Hepatocyte (in vitro differentiated cells): ENCODE measurements around the gene GNPTAB. TPM values are rescaled to one million over a fixed set of nuclear protein-coding genes. Genes with fewer than 3 reads are reported as not detected.
"Not testable (repeated sequence)": the region's sequence is repeated elsewhere in the genome, so short reads cannot be mapped to it uniquely, and the experiment has no call there.

Experiments
- DNase-seq: peaks from one replicate; pipeline ENCODE4 v3.0.0-alpha.2; 2016; ENCODE audit warnings: low spot score
- H2AFZ ChIP-seq: fragments of 200-600 bp; sonication (generic); 2 replicates; pipeline ENCODE4 v1.6.0; 2016; ENCODE audit warnings: antibody characterized with exemption, mild to moderate bottlenecking
- H3K27ac ChIP-seq: fragments of 200-600 bp; sonication (generic); 2 replicates; pipeline ENCODE4 v1.5.1; 2016; ENCODE audit warnings: mild to moderate bottlenecking
- H3K27me3 ChIP-seq: fragments of 200-600 bp; sonication (generic); 2 replicates; pipeline ENCODE4 v1.6.1; 2016
- H3K36me3 ChIP-seq: fragments of 200-600 bp; sonication (generic); replicated peaks from 2 replicates; pipeline ENCODE4 v1.5.1; 2016; ENCODE audit warnings: low read depth; ENCODE audit not compliant: insufficient read depth
- H3K4me1 ChIP-seq: fragments of 200-600 bp; sonication (generic); 2 replicates; pipeline ENCODE4 v1.5.1; 2016; ENCODE audit warnings: mild to moderate bottlenecking, moderate library complexity; ENCODE audit not compliant: insufficient read depth
- H3K4me2 ChIP-seq: fragments of 200-600 bp; sonication (generic); 2 replicates; pipeline ENCODE4 v1.6.0; 2016
- H3K4me3 ChIP-seq: fragments of 200-600 bp; sonication (generic); 2 replicates; pipeline ENCODE4 v1.5.1; 2016; ENCODE audit warnings: mild to moderate bottlenecking
- H3K79me2 ChIP-seq: fragments of 200-600 bp; sonication (generic); 2 replicates; pipeline ENCODE4 v1.6.0; 2017; ENCODE audit warnings: mild to moderate bottlenecking
- H3K9me2 ChIP-seq: fragments of 200-600 bp; sonication (generic); replicated peaks from 2 replicates; pipeline ENCODE4 v1.6.0; 2017; ENCODE audit warnings: mild to moderate bottlenecking; ENCODE audit not compliant: insufficient read depth
- H3K9me3 ChIP-seq: fragments of 200-600 bp; sonication (generic); 2 replicates; pipeline ENCODE4 v1.5.1; 2016; ENCODE audit warnings: low read depth, mild to moderate bottlenecking
- H4K20me1 ChIP-seq: fragments of 200-600 bp; sonication (generic); 2 replicates; pipeline ENCODE4 v1.6.0; 2016; ENCODE audit warnings: mild to moderate bottlenecking; ENCODE audit not compliant: insufficient read depth, poor library complexity, severe bottlenecking
- EZH2 ChIP-seq: fragments of 200-600 bp; sonication (generic); IDR thresholded peaks from 2 replicates; pipeline ENCODE4 v1.6.1; 2016; ENCODE audit warnings: antibody characterized with exemption, mild to moderate bottlenecking, borderline replicate concordance
- EZH2phosphoT487 ChIP-seq: fragments of 200-600 bp; sonication (generic); IDR thresholded peaks from one replicate; pipeline ENCODE4 v1.6.1; 2018; ENCODE audit warnings: antibody characterized with exemption, mild to moderate bottlenecking, low read depth, moderate library complexity; ENCODE audit not compliant: unreplicated experiment, severe bottlenecking
- WGBS: methylation state at CpG from one replicate; pipeline ENCODE4 v1.1.6; 2016; ENCODE audit warnings: low lambda C conversion rate; ENCODE audit errors: missing lambda C conversion rate; 5-methylcytosine and 5-hydroxymethylcytosine counted together
- polyA plus RNA-seq: library from polyadenylated mRNA; unstranded; fragments of >200 nt; fragmentation: Nextera tagmentation; extraction: Ambion mirVana; gene quantifications from 2 replicates; pipeline ENCODE4 v1.2.1, GENCODE V29; 2016
- total RNA-seq: library from RNA; depleted of rRNA; stranded (reverse); fragments of >200 nt; gene quantifications from 2 replicates; pipeline ENCODE4 v1.2.3, GENCODE V29; 2014
- TF ChIP-seq, protein P1 (sequence below): fragments of 200-600 bp; sonication (generic); IDR thresholded peaks from 2 replicates; pipeline ENCODE4 v1.5.1; 2016; ENCODE audit warnings: antibody characterized with exemption, mild to moderate bottlenecking; ENCODE audit not compliant: poor library complexity

The GNPTAB gene
- total and polyA plus RNA-seq, 2 experiments from 2014 or later = 13.8 to 21.6 TPM

DNA sequence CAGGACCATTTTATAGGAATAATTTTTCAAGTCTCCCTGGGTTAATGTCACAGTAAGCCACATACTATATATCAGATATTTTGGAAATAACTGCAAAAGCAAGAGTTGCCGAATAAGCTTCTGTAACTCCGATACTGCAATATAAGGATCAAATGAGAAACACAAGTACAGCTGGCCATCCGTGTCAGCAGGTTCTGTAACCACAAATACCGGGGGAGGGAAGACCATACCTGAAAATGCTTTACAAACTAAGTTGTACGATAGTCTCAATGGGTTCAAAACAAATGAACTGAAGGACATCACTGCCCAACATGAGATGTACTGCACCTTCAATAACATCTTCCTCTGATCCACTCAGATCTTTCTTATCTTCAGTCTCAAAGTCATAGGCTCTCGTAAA lies 93.3 kb downstream of the GNPTAB start:
- Histone ChIP-seq H3K79me2 (no peaks in the 10 kb centered on the region), H3K4me3 (no peak overlapping the region), H3K4me1 (no peaks in the 10 kb centered on the region), H4K20me1 (no peaks in the 10 kb centered on the region), H2AFZ (no peak overlapping the region), H3K27me3 (no peaks in the 10 kb centered on the region), H3K4me2 (no peak overlapping the region), H3K9me3 (no peaks in the 10 kb centered on the region), H3K9me2 (no peaks in the 10 kb centered on the region), H3K36me3 (no peaks in the 10 kb centered on the region), H3K27ac (no peak overlapping the region)
- TF ChIP-seq EZH2 (no peak), EZH2phosphoT487 (no peak)
- TF ChIP-seq, protein P1, sequence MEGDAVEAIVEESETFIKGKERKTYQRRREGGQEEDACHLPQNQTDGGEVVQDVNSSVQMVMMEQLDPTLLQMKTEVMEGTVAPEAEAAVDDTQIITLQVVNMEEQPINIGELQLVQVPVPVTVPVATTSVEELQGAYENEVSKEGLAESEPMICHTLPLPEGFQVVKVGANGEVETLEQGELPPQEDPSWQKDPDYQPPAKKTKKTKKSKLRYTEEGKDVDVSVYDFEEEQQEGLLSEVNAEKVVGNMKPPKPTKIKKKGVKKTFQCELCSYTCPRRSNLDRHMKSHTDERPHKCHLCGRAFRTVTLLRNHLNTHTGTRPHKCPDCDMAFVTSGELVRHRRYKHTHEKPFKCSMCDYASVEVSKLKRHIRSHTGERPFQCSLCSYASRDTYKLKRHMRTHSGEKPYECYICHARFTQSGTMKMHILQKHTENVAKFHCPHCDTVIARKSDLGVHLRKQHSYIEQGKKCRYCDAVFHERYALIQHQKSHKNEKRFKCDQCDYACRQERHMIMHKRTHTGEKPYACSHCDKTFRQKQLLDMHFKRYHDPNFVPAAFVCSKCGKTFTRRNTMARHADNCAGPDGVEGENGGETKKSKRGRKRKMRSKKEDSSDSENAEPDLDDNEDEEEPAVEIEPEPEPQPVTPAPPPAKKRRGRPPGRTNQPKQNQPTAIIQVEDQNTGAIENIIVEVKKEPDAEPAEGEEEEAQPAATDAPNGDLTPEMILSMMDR = no peak
- 86% methylated on average over 6 of the region's 6 CpGs for WGBS
- no peak for DNase-seq

DNA sequence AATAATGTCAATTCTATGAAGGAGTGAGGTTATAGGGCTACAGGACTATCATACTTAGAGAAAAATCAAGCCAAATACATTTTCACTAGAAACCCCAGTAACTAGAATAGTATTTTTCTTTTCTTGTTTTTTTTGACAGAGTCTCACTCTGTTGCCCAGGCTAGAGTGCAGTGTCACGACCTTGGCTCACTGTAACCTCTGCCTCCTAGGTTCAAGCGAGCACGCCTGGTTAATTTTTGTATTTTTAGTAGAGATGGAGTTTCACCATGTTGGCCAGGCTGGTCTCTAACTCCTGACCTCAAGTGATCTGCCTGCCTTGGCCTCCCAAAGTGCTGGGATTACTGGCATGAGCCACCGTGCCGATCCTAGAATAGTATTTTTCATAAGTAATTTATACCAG lies 96.3 kb downstream of the GNPTAB start:
- H3K27me3 ChIP-seq, H3K4me1 ChIP-seq, H4K20me1 ChIP-seq, DNase-seq, H2AFZ ChIP-seq, H3K9me3 ChIP-seq, H3K36me3 ChIP-seq, H3K79me2 ChIP-seq, H3K9me2 ChIP-seq, H3K27ac ChIP-seq, H3K4me2 ChIP-seq, H3K4me3 ChIP-seq: not testable (repeated sequence)
- 94% methylated on average over 5 of the region's 5 CpGs for WGBS

DNA sequence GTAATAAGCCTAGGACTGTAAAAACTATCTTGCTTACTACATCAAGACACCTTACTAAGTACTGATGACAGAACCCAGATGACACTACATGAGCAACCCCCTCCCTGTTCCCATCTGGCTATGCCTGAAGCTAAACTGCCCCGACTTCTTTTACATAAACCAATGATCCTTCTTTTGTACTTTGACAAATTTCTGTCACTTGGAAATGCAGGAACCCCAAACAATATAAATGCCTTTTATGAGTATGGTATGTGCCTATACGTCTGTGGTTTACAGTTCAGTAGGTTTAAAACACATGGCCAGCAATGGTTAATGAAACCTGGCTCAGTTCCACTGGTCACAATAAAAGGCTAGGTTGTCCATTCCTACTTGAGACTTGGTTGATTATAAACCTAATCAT lies 97.6 kb downstream of the GNPTAB start:
- Histone ChIP-seq H3K27me3 (no peaks in the 10 kb centered on the region), H3K79me2 (no peaks in the 10 kb centered on the region), H2AFZ (no peak overlapping the region), H3K36me3 (no peaks in the 10 kb centered on the region), H4K20me1 (no peaks in the 10 kb centered on the region), H3K4me1 (no peaks in the 10 kb centered on the region), H3K4me3 (no peak overlapping the region), H3K27ac (no peak overlapping the region), H3K9me2 (no peaks in the 10 kb centered on the region), H3K4me2 (no peak overlapping the region), H3K9me3 (no peaks in the 10 kb centered on the region)
- TF ChIP-seq EZH2 = no peak
- TF ChIP-seq, protein P1 = no peak
- TF ChIP-seq EZH2phosphoT487 = no peak
- DNase-seq = no peak
- WGBS = 35% methylated on average over 2 of the region's 2 CpGs

DNA sequence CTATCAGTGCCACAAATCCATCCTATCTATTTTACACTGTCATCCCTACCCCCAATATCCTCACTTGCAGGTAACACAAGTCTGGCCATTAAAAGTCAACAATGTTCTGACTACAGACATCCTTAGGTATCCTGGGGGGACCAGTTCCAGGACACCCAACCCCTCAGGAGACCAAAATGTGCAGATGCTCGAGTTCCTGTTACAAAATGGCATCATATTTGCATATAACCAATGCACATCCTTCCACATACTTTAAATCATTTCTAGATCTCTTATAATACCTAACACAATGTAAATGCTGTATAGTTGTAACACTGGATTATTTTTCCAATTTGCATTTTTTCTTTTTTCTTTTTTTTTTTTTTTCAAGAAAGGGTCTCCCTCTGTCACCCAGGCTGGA lies 98.4 kb downstream of the GNPTAB start:
- Histone ChIP-seq H3K79me2 (no peaks in the 10 kb centered on the region), H3K4me3 (no peak overlapping the region), H3K36me3 (no peaks in the 10 kb centered on the region), H3K27ac (no peak overlapping the region), H3K9me2 (no peaks in the 10 kb centered on the region), H3K4me1 (no peaks in the 10 kb centered on the region), H4K20me1 (no peaks in the 10 kb centered on the region), H3K4me2 (no peak overlapping the region), H3K9me3 (no peaks in the 10 kb centered on the region), H3K27me3 (no peaks in the 10 kb centered on the region), H2AFZ (no peak overlapping the region)
- WGBS = 90% methylated on average over 1 of the region's 1 CpG
- TF ChIP-seq, protein P1 = no peak
- TF ChIP-seq EZH2 (no peak), EZH2phosphoT487 (no peak)
- no peak for DNase-seq
